Nephron progenitor cell (in vitro differentiated cells): Measurements from ENCODE around the gene ZNF366.

Source experiments
- DNase-seq: peaks from one replicate; pipeline ENCODE4 v3.0.0; 2021
- H3K27ac Mint-ChIP-seq: 2 replicates; pipeline ENCODE4 v1.8.0; 2021; ENCODE audit warnings: mild to moderate bottlenecking, moderate library complexity, mixed read lengths
- H3K27me3 Mint-ChIP-seq: 2 replicates; pipeline ENCODE4 v1.8.0; 2021; ENCODE audit warnings: mild to moderate bottlenecking, low read depth, mixed read lengths; ENCODE audit not compliant: poor library complexity
- H3K36me3 Mint-ChIP-seq: 2 replicates; pipeline ENCODE4 v1.8.0; 2021; ENCODE audit warnings: low read depth, mixed read lengths
- H3K4me1 Mint-ChIP-seq: 2 replicates; pipeline ENCODE4 v1.8.0; 2021; ENCODE audit warnings: mixed read lengths
- H3K4me3 Mint-ChIP-seq: 2 replicates; pipeline ENCODE4 v1.8.0; 2021; ENCODE audit warnings: mild to moderate bottlenecking, moderate library complexity, mixed read lengths
- H3K9me3 Mint-ChIP-seq: 2 replicates; pipeline ENCODE4 v1.8.0; 2021; ENCODE audit warnings: mild to moderate bottlenecking, moderate library complexity, mixed read lengths
- CTCF ChIP-seq: fragments of 200-600 bp; sonication (generic); IDR thresholded peaks from 2 replicates; pipeline ENCODE4 v1.5.0; 2021; ENCODE audit warnings: antibody characterized with exemption

Gene ZNF366

GRCh38 chr5:72497823-72498222 lies 9.4 kb downstream of the ZNF366 start:
- H3K36me3 Mint-ChIP-seq = no peaks in the 10 kb centered on the region
- no peak for TF ChIP-seq CTCF
- no peak overlapping the region for H3K4me3 Mint-ChIP-seq
- H3K27me3 Mint-ChIP-seq = peaks cover 3% of the 10 kb centered on the region
- H3K4me1 Mint-ChIP-seq = no peaks in the 10 kb centered on the region
- no peak overlapping the region for H3K27ac Mint-ChIP-seq
- no peak for DNase-seq
- H3K9me3 Mint-ChIP-seq = no peaks in the 10 kb centered on the region

GRCh38 chr5:72495410-72495809 lies 11.8 kb downstream of the ZNF366 start:
- no peaks in the 10 kb centered on the region for H3K36me3 Mint-ChIP-seq
- H3K27me3 Mint-ChIP-seq = peaks cover 3% of the 10 kb centered on the region
- H3K4me3 Mint-ChIP-seq = no peak overlapping the region
- no peaks in the 10 kb centered on the region for H3K4me1 Mint-ChIP-seq
- no peak overlapping the region for H3K27ac Mint-ChIP-seq
- TF ChIP-seq CTCF = no peak
- DNase-seq = no peak
- H3K9me3 Mint-ChIP-seq = no peaks in the 10 kb centered on the region

GRCh38 chr5:72494623-72495124 lies 12.5 kb downstream of the ZNF366 start:
- no peak overlapping the region for H3K4me3 Mint-ChIP-seq
- peaks cover 3% of the 10 kb centered on the region for H3K27me3 Mint-ChIP-seq

GRCh38 chr5:72489536-72489935 lies 17.7 kb downstream of the ZNF366 start:
- Mint-ChIP-seq H3K9me3 (no peaks in the 10 kb centered on the region), H3K4me1 (peaks cover 29% of the 10 kb centered on the region), H3K27ac (no peak overlapping the region), H3K36me3 (no peaks in the 10 kb centered on the region), H3K4me3 (no peak overlapping the region), H3K27me3 (peaks cover 6% of the 10 kb centered on the region)
- no peak for TF ChIP-seq CTCF
- DNase-seq = no peak

More at GRCh38 chr5:72494623-72495124, 12.5 kb downstream of the ZNF366 start:
- Mint-ChIP-seq H3K36me3 (no peaks in the 10 kb centered on the region), H3K27ac (no peak overlapping the region), H3K9me3 (no peaks in the 10 kb centered on the region), H3K4me1 (no peaks in the 10 kb centered on the region)
- DNase-seq = no peak
- no peak for TF ChIP-seq CTCF

GRCh38 chr5:72488756-72489155 lies 18.5 kb downstream of the ZNF366 start:
- no peaks in the 10 kb centered on the region for H3K36me3 Mint-ChIP-seq
- H3K4me3 Mint-ChIP-seq = no peak overlapping the region
- no peak overlapping the region for H3K27ac Mint-ChIP-seq
- TF ChIP-seq CTCF = no peak
- no peak for DNase-seq
- no peaks in the 10 kb centered on the region for H3K9me3 Mint-ChIP-seq
- peaks cover 29% of the 10 kb centered on the region for H3K4me1 Mint-ChIP-seq
- peaks cover 3% of the 10 kb centered on the region for H3K27me3 Mint-ChIP-seq

- no peak for DNase-seq
- no peak overlapping the region for H3K4me3 Mint-ChIP-seq
- no peaks in the 10 kb centered on the region for H3K9me3 Mint-ChIP-seq
- H3K27me3 Mint-ChIP-seq = peaks cover 6% of the 10 kb centered on the region
- H3K36me3 Mint-ChIP-seq = no peaks in the 10 kb centered on the region
- TF ChIP-seq CTCF = no peak
- peaks cover 29% of the 10 kb centered on the region for H3K4me1 Mint-ChIP-seq
- H3K27ac Mint-ChIP-seq = peak overlapping the region; percentile 74
Measured at GRCh38 chr5:72487177-72487576, 20.0 kb downstream of the ZNF366 start.
